ENCODE data around the gene ATRIP. TPM values are rescaled to one million over a fixed set of nuclear protein-coding genes. Genes with fewer than 3 reads are reported as not detected.
"Not testable (repeated sequence)": the region's sequence is repeated elsewhere in the genome, so short reads cannot be mapped to it uniquely, and the experiment has no call there.

Gene ATRIP
- total RNA-seq, 1 donor from 2014 or later: 7.5 TPM

DNA sequence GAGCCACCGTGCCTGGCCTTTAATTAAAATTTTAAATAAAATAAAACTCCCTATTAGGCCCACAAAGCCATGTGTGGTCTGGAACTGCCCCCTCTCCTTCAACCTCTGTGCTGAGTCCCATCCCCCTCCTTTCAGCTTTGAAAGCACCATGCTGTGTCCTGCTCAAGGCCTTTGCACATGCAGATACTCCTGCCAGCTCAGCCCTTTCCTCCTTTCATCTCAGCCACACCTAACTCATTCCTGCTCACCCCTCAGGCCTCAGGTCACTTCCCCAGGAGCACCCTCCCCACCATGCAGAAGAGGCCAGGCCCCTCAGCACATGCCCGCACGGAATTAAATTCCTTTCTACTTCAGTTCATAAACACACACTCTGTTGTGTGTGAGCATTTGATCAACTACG is 28.1 kb downstream of the ATRIP start:
- ATAC-seq (no peak), DNase-seq (ENCODE audit: low spot score) (no peak)
- intact Hi-C loops (cut with DNase I): no loop called here

- ATAC-seq (no peak), DNase-seq (ENCODE audit: low spot score) (no peak)
- intact Hi-C loops (cut with DNase I): no loop called here
Observed at GRCh38 chr3:48475188-48475587, 28.7 kb downstream of the ATRIP start.

GRCh38 chr3:48476426-48477053 is 30.0 kb downstream of the ATRIP start:
- no peak for ATAC-seq
- DNase-seq (ENCODE audit: low spot score): no peak
- intact Hi-C loops (cut with DNase I): no loop called here

DNA sequence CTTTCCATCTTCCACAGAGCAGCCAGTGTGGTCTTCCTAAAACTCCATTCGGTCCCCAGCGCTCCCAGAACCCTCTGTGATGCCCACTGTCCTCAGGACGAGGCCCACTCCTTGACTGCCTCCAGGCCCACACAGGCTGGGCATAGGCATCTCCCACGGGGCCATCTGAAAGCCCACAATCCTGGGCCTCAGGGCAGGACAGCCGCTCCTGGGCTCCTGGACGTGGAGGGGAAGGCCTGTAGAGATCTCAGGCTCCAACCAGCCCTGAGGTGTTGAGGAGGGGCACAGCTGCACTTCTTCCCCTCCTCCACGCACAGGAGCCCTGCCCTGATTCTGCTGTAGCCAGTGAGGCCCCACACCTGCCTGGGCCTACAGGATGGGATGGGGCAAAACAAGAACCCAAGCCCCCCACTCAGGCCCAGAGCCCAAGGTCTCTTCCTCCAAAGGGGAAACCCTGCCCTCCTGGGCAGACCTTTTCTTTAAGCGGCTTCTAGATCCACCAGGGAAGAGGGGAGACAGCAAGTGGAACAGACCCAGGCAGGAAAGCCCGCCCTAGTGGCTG is 31.5 kb downstream of the ATRIP start:
- ATAC-seq (no peak), DNase-seq (ENCODE audit: low spot score) (no peak)
- intact Hi-C loops (cut with DNase I): no loop called here

- intact Hi-C loops (cut with DNase I): no loop called here
- no peak for DNase-seq (ENCODE audit: low spot score)
- no peak for ATAC-seq
Observed at GRCh38 chr3:48478626-48479555, 32.4 kb downstream of the ATRIP start.

GRCh38 chr3:48480891-48481290 is 34.4 kb downstream of the ATRIP start:
- DNase-seq (ENCODE audit: low spot score); ATAC-seq; intact Hi-C loops (cut with DNase I): not testable (repeated sequence)

- intact Hi-C loops (cut with DNase I); DNase-seq (ENCODE audit: low spot score); ATAC-seq: not testable (repeated sequence)
Observed at GRCh38 chr3:48482822-48483221, 36.3 kb downstream of the ATRIP start.

- ATAC-seq (no peak), DNase-seq (ENCODE audit: low spot score) (no peak)
- intact Hi-C loops (cut with DNase I): no loop called here
Observed at GRCh38 chr3:48486952-48487351, 40.4 kb downstream of the ATRIP start.

DNA sequence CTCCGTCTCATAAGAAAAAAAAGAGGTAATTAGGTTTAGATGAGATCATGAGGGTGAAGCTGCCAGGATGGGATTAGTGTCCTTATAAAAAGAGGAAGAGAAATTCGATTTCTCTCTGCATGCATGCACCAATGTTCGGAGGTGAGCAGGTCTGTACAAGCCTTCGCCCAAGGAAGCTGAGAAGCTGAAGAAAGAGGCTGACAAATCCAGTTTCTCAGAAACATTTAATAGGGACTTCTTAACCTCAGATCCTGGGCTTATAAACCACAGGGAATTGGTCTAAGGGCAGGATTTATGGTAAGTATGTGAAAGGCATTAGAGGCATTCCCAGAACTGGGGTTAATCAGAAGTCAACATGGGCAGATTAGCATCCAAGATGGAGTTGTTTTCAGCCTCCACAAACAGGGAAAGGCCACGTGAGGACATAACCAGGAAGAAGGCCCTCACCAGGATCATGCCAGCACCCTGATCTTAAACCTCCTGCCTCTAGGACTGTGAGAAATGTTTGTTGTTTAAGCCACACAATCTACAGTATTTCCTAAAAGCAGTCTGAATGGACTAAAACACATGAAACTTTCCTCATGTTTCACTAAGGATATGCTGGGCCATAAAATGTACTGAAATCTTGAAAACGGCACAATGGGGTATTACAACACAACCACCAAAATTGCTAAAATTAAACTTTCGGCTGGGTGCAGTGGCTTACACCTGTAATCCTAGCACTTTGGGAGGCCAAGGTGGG is 46.1 kb downstream of the ATRIP start:
- DNase-seq (ENCODE audit: low spot score): no peak
- ATAC-seq: peak; percentile 38
- intact Hi-C loops (cut with DNase I): no loop called here

GRCh38 chr3:48493203-48493501 is 46.6 kb downstream of the ATRIP start:
- intact Hi-C loops (cut with DNase I): no loop called here
- DNase-seq (ENCODE audit: low spot score) (no peak), ATAC-seq (peak; percentile 26)

DNA sequence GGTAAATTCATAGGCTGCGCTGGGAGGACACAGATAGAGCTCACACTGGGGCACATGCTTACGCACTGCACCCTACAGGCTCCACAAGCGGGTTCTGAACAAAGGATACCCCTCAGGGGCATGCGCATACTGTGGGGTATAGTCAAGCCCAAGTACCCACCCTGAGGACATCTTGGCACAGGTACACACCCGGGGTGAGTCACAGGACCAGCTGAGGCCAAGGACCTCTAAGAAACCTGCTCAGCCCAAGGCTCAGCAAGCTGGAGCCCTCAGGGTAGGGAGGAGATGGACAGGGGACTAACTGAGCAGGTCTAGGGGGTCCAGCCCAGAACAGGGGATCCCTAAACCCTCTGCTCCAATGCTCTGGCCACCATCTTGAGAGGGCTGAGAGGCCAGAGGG is 54.1 kb downstream of the ATRIP start:
- no peak for ATAC-seq
- no peak for DNase-seq (ENCODE audit: low spot score)
- intact Hi-C loops (cut with DNase I): no loop called here

GRCh38 chr3:48501196-48501595 is 54.7 kb downstream of the ATRIP start:
- DNase-seq (ENCODE audit: low spot score) (no peak), ATAC-seq (no peak)
- intact Hi-C loops (cut with DNase I): no loop called here

- DNase-seq (ENCODE audit: low spot score) (no peak), ATAC-seq (no peak)
- intact Hi-C loops (cut with DNase I): no loop called here
Observed at GRCh38 chr3:48502121-48502520, 55.6 kb downstream of the ATRIP start.

- intact Hi-C loops (cut with DNase I): no loop called here
- DNase-seq (ENCODE audit: low spot score) (peak; percentile 73), ATAC-seq (peak; percentile 1)
Observed at GRCh38 chr3:48502728-48503168, 56.2 kb downstream of the ATRIP start.

DNA sequence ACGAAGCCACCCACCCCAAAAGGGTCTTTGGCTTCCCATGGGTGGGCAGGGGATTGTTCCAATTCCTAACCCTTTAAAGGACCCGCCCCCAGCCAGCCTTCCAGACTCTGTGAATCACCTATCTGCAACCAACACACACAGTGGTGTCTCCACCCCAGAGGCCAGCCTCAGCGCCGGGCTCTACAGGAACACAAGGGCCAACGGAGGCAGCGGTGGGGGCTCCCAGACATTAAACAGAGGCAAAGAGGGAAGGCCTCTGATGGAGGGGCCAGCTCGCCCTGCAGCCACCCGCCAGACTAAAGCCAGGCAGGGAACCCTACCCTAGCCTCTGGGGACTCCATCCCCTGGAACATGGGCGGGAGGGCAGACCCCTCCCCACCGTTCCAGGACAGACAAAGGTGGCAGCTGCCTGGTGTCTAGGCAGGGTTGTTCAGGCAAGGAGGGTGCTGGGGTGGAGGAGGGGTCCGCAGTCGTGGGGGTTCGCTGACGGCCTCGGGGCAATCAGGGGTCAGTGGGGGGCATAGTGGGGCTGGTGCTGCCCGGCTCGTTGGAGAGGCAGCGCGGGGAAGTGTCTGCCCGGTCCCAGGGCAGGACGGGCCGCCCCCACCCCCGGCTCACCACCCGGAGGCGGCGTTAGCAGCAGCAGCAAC is 57.0 kb downstream of the ATRIP start:
- intact Hi-C loops (cut with DNase I): no loop called here
- DNase-seq (ENCODE audit: low spot score) (peak; percentile 73), ATAC-seq (peak; percentile 50)

GRCh38 chr3:48504051-48504946 is 57.8 kb downstream of the ATRIP start, which contains the start of gene SHISA5:
TSS of gene SHISA5 (minus strand) at chr3:48504174. CDS start at chr3:48504094, 80 bp downstream.
- ATAC-seq (peak; percentile 91), DNase-seq (ENCODE audit: low spot score) (peak; percentile 90)
- intact Hi-C loops (cut with DNase I): no loop called here

- intact Hi-C loops (cut with DNase I): no loop called here
- no peak for ATAC-seq
- DNase-seq (ENCODE audit: low spot score): no peak
Observed at GRCh38 chr3:48505146-48505545, 58.6 kb downstream of the ATRIP start.

GRCh38 chr3:48505968-48506504 is 59.5 kb downstream of the ATRIP start:
- intact Hi-C loops (cut with DNase I): no loop called here
- DNase-seq (ENCODE audit: low spot score) (no peak), ATAC-seq (no peak)
